Measurements from ENCODE around the gene AGBL1. TPM values are rescaled to one million over a fixed set of nuclear protein-coding genes. Genes with fewer than 3 reads are reported as not detected.

AGBL1 gene
- total and polyA plus RNA-seq, 11 donors, result under 0.01 to 0.08 (median 0.02) TPM; not detected in 8

GRCh38 chr15:86382341-86382740 is 302.7 kb downstream of the AGBL1 start:
- H3K27me3 ChIP-seq, result peaks cover 0 to 9% (median 0%) of the 10 kb centered on the region in 9 donors
- H3K36me3 ChIP-seq, result no peaks in the 10 kb centered on the region
- no peak for TF ChIP-seq CTCF (IDR thresholded peaks at IDR 0.05)
- no peak for TF ChIP-seq POLR2A (IDR thresholded peaks at IDR 0.05)
- DNase-seq (no peak), ATAC-seq (no peak)
- no peaks in the 10 kb centered on the region for H3K4me1 ChIP-seq
- H3K9me3 ChIP-seq, result no peaks in the 10 kb centered on the region
- WGBS, 4 donors, result 62 to 88% (median 81%) methylated on average over 5 of the region's 5 CpGs
- intact Hi-C loops (cut with DNase I), result no loop called here
- H3K27ac ChIP-seq, result no peak overlapping the region
- H3K4me3 ChIP-seq, result no peak overlapping the region

- TF ChIP-seq CTCF (IDR thresholded peaks at IDR 0.05) (no peak), POLR2A (IDR thresholded peaks at IDR 0.05) (no peak)
- no peaks in the 10 kb centered on the region for H3K9me3 ChIP-seq
- H3K36me3 ChIP-seq, result no peaks in the 10 kb centered on the region
- no peaks in the 10 kb centered on the region for H3K4me1 ChIP-seq
- peaks cover 0 to 11% (median 0%) of the 10 kb centered on the region in 9 donors for H3K27me3 ChIP-seq
- no peak overlapping the region for H3K27ac ChIP-seq
- intact Hi-C loops (cut with DNase I), result no loop called here
- no peak for DNase-seq
- no peak for ATAC-seq
- 79 to 83% (median 80%) methylated on average over 6 of the region's 6 CpGs for WGBS, 4 donors
- no peak overlapping the region for H3K4me3 ChIP-seq
Measured at GRCh38 chr15:86383611-86384010, 303.9 kb downstream of the AGBL1 start.

GRCh38 chr15:86384186-86384585 is 304.5 kb downstream of the AGBL1 start:
- 51 to 66% (median 57%) methylated on average over 6 of the region's 6 CpGs for WGBS, 4 donors
- H3K27me3 ChIP-seq, result peaks cover 0 to 11% (median 0%) of the 10 kb centered on the region in 9 donors
- DNase-seq (no peak), ATAC-seq (no peak)
- H3K4me3 ChIP-seq, result no peak overlapping the region
- no peak overlapping the region for H3K27ac ChIP-seq
- no peaks in the 10 kb centered on the region for H3K9me3 ChIP-seq
- TF ChIP-seq CTCF (IDR thresholded peaks at IDR 0.05) (no peak), POLR2A (IDR thresholded peaks at IDR 0.05) (no peak)
- H3K36me3 ChIP-seq, result no peaks in the 10 kb centered on the region
- intact Hi-C loops (cut with DNase I), result no loop called here
- H3K4me1 ChIP-seq, result no peaks in the 10 kb centered on the region

GRCh38 chr15:86392296-86392695 is 312.6 kb downstream of the AGBL1 start:
- WGBS, 4 donors, result 66 to 76% (median 69%) methylated on average over 1 of the region's 1 CpG
- intact Hi-C loops (cut with DNase I), result no loop called here

GRCh38 chr15:86392874-86393273 is 313.2 kb downstream of the AGBL1 start:
- no peaks in the 10 kb centered on the region for H3K4me1 ChIP-seq
- H3K4me3 ChIP-seq, result no peak overlapping the region
- intact Hi-C loops (cut with DNase I), result no loop called here
- H3K9me3 ChIP-seq, result no peaks in the 10 kb centered on the region
- peaks cover 0 to 2% (median 0%) of the 10 kb centered on the region in 9 donors for H3K27me3 ChIP-seq
- no peak for TF ChIP-seq POLR2A (IDR thresholded peaks at IDR 0.05)
- TF ChIP-seq CTCF (IDR thresholded peaks at IDR 0.05), result no peak
- no peak for DNase-seq
- H3K36me3 ChIP-seq, result no peaks in the 10 kb centered on the region
- no peak for ATAC-seq
- H3K27ac ChIP-seq, result no peak overlapping the region
- WGBS, 4 donors, result 62 to 71% (median 68%) methylated on average over 2 of the region's 2 CpGs

More at GRCh38 chr15:86392296-86392695, 312.6 kb downstream of the AGBL1 start:
- Histone ChIP-seq H3K9me3 (no peaks in the 10 kb centered on the region), H3K27ac (no peak overlapping the region), H3K27me3 (peaks cover 0 to 3% (median 0%) of the 10 kb centered on the region in 9 donors), H3K4me1 (no peaks in the 10 kb centered on the region), H3K36me3 (no peaks in the 10 kb centered on the region), H3K4me3 (no peak overlapping the region)
- no peak for TF ChIP-seq POLR2A (IDR thresholded peaks at IDR 0.05)
- DNase-seq (no peak), ATAC-seq (no peak)

Measured in heart left ventricle (tissue), 16 donors.